ENCODE results near the gene ULK4. TPM values are rescaled to one million over a fixed set of nuclear protein-coding genes. Genes with fewer than 3 reads are reported as not detected.

ULK4 gene
- total RNA-seq, 4 donors from 2014 or later, result 2.0 to 3.0 (median 2.3) TPM

- Histone ChIP-seq H3K4me1 (peaks cover 87 to 90% of the 10 kb centered on the region in 2 donors), H3K4me3 (no peak overlapping the region), H3K9me3 (no peaks in the 10 kb centered on the region), H3K27me3 (no peaks in the 10 kb centered on the region), H3K36me3 (no peaks in the 10 kb centered on the region), H3K27ac (no peak overlapping the region)
- in situ Hi-C loops (cut with MboI; ENCODE audit: low sequenced_read_pairs in 4 of 4), result loop anchor here in 3 of 4 donors (25.0 kb wide), 2 partner anchors 632 to 907 kb away; partner anchors contain the start of gene EIF1B (in 2 of the 3)
- intact Hi-C loops (cut with DNase I; ENCODE audit: low total_unique reads), result loop anchor here (10.0 kb wide), 1 partner anchor 1585 kb away; the partner anchor contains the start of genes ACKR2 and HIGD1A
- no peak for TF ChIP-seq POLR2A (IDR thresholded peaks at IDR 0.05)
- no peak for TF ChIP-seq CTCF (IDR thresholded peaks at IDR 0.05 in 4 of 5, conservative IDR thresholded peaks at IDR 0.05 in 1 of 5)
- DNase-seq (no peak), ATAC-seq (no peak)
Observed at GRCh38 chr3:41219424-41219823, 742.5 kb downstream of the ULK4 start.

- TF ChIP-seq CTCF (IDR thresholded peaks at IDR 0.05 in 4 of 5, conservative IDR thresholded peaks at IDR 0.05 in 1 of 5), result no peak
- no peak for TF ChIP-seq POLR2A (IDR thresholded peaks at IDR 0.05)
- no peak overlapping the region for H3K4me3 ChIP-seq
- DNase-seq (no peak), ATAC-seq (no peak)
- no peak overlapping the region for H3K27ac ChIP-seq
- H3K9me3 ChIP-seq, result no peaks in the 10 kb centered on the region
- H3K36me3 ChIP-seq, result no peaks in the 10 kb centered on the region
- H3K4me1 ChIP-seq, result peaks cover 87 to 89% of the 10 kb centered on the region in 2 donors
- in situ Hi-C loops (cut with MboI; ENCODE audit: low sequenced_read_pairs in 4 of 4) (loop anchor here in 3 of 4 donors (25.0 kb wide), 2 partner anchors 630 to 905 kb away; partner anchors contain the start of gene EIF1B (in 2 of the 3)), intact Hi-C loops (cut with DNase I; ENCODE audit: low total_unique reads) (loop anchor here (10.0 kb wide), 1 partner anchor 1588 kb away; the partner anchor contains the start of genes ACKR2 and HIGD1A)
- no peaks in the 10 kb centered on the region for H3K27me3 ChIP-seq
Observed at GRCh38 chr3:41216993-41217392, 744.9 kb downstream of the ULK4 start.

GRCh38 chr3:41216422-41216821 is 745.5 kb downstream of the ULK4 start:
- Histone ChIP-seq H3K9me3 (no peaks in the 10 kb centered on the region), H3K27ac (no peak overlapping the region), H3K4me1 (peaks cover 82 to 84% of the 10 kb centered on the region in 2 donors), H3K27me3 (no peaks in the 10 kb centered on the region), H3K4me3 (no peak overlapping the region), H3K36me3 (no peaks in the 10 kb centered on the region)
- in situ Hi-C loops (cut with MboI; ENCODE audit: low sequenced_read_pairs in 4 of 4), result loop anchor here in 3 of 4 donors (25.0 kb wide), 2 partner anchors 629 to 904 kb away; partner anchors contain the start of gene EIF1B (in 2 of the 3)
- TF ChIP-seq POLR2A (IDR thresholded peaks at IDR 0.05) (no peak), CTCF (IDR thresholded peaks at IDR 0.05 in 4 of 5, conservative IDR thresholded peaks at IDR 0.05 in 1 of 5) (no peak)
- ATAC-seq (no peak), DNase-seq (no peak)
- intact Hi-C loops (cut with DNase I; ENCODE audit: low total_unique reads), result loop anchor here (10.0 kb wide), 1 partner anchor 1588 kb away; the partner anchor contains the start of genes ACKR2 and HIGD1A

GRCh38 chr3:41213588-41213987 is 748.3 kb downstream of the ULK4 start:
- intact Hi-C loops (cut with DNase I; ENCODE audit: low total_unique reads) (loop anchor here (10.0 kb wide), 1 partner anchor 1591 kb away; the partner anchor contains the start of genes ACKR2 and HIGD1A), in situ Hi-C loops (cut with MboI; ENCODE audit: low sequenced_read_pairs in 4 of 4) (loop anchor here in 3 of 4 donors (25.0 kb wide), 2 partner anchors 626 to 901 kb away; partner anchors contain the start of gene EIF1B (in 2 of the 3))
- Histone ChIP-seq H3K4me1 (peaks cover 64 to 71% of the 10 kb centered on the region in 2 donors), H3K27ac (no peak overlapping the region), H3K9me3 (no peaks in the 10 kb centered on the region), H3K27me3 (no peaks in the 10 kb centered on the region), H3K4me3 (no peak overlapping the region), H3K36me3 (no peaks in the 10 kb centered on the region)
- ATAC-seq (no peak), DNase-seq (no peak)
- no peak for TF ChIP-seq CTCF (IDR thresholded peaks at IDR 0.05 in 4 of 5, conservative IDR thresholded peaks at IDR 0.05 in 1 of 5)

Measured in gastrocnemius medialis (tissue), 4 donors.